H1 (cell line): ENCODE results near the gene KCNQ1OT1. TPM values are rescaled to one million over a fixed set of nuclear protein-coding genes. Genes with fewer than 3 reads are reported as not detected.

Experiments
- EZH2 ChIP-seq: fragments of 200-600 bp; sonication (generic); IDR thresholded peaks from 2 replicates; pipeline ENCODE4 v1.7.1; 2012; ENCODE audit warnings: low read depth, mild to moderate bottlenecking, moderate library complexity, low read length, inconsistent platforms; ENCODE audit not compliant: severe bottlenecking
- KDM4A ChIP-seq: IDR thresholded peaks from one replicate; pipeline ENCODE4 v1.7.1; 2012; ENCODE audit warnings: low read depth, mild to moderate bottlenecking, moderate library complexity, low read length, inconsistent platforms; ENCODE audit not compliant: severe bottlenecking
- RBBP5 ChIP-seq: IDR thresholded peaks from 2 replicates; pipeline ENCODE4 v1.7.1; 2012; ENCODE audit warnings: low read depth, mild to moderate bottlenecking, inconsistent platforms, low read length, moderate library complexity, borderline replicate concordance
- polyA plus RNA-seq, 7 experiments: library from polyadenylated mRNA; depleted of rRNA in 3 of 7; stranded (reverse) in 5 of 7; unstranded in 2 of 7; fragments of >200 nt in 5 of 7; fragments of 200-250 nt in 2 of 7; gene quantifications; 1 replicate in 5 of 7; 2 replicates in 1 of 7; 4 replicates in 1 of 7; pipeline versions ENCODE4 v1.2.1 to v1.2.3, GENCODE V29; 2011 to 2013; ENCODE audit warnings: missing spikeins in 2 of 7, mixed read lengths in 2 of 7
- total RNA-seq: library from RNA; stranded (reverse); fragmentation: NEBNext Ultra II Directional; extraction: Animal tissue kit (Norgen Biotek cat#: 25700); gene quantifications from 2 replicates; pipeline ENCODE4 v1.2.1, GENCODE V29; 2021

KCNQ1OT1 gene
- total and polyA plus RNA-seq, 2 of the 8 experiments (the other 6 are each of a cell fraction or from before 2014, with no cell fraction given): 0.21 to 1.2 TPM

DNA sequence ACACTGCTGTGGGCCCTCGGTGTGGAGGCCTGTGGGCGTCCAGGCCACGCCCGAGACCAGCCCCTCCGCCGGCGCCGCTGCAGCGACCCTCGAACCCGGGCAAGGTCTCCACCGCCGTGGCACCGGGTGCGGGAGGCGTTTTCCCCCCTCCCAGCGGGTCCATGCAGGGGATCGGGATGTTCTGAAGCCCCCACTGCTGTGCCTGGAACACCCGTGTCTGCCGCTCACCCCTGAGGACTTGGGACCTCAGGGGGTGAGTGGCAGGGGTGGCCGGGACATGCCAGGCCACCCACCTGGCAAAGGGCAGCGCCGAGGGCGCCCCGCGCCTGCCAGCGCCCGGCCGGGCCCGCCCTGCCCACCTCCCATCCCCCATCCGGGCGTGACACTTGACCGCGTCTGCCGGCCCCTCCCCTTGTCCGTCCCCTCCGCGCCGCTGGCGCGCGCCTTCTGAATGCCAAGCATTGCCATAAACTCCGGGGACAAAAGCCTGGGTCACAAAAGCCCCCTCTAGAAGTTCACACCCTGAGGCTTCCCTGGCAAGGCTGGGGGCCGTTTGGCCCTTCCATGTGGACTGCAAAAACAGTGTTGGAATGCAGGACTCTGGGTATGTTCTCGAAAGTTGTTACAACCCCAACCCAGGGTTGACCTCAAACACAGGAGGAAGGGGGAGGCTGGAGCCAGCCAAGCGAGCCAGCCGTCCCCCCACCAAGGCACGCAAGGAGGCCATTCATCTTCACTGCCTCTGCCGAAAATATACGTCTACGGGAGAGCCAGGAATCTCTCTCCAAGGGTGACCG lies 819 bp upstream of the KCNQ1OT1 start (continued):
- peak; percentile 42; the same call in 1 of the 2 replicates for TF ChIP-seq RBBP5
- peak; percentile 42 for TF ChIP-seq KDM4A
- no peak for TF ChIP-seq EZH2
- TF ChIP-seq, all 59 proteins: peak for 6
